Measurements from ENCODE around the gene DLX6. TPM values are rescaled to one million over a fixed set of nuclear protein-coding genes. Genes with fewer than 3 reads are reported as not detected.

The DLX6 gene
- not detected for total RNA-seq
- long read RNA-seq, result 0 reads

DNA sequence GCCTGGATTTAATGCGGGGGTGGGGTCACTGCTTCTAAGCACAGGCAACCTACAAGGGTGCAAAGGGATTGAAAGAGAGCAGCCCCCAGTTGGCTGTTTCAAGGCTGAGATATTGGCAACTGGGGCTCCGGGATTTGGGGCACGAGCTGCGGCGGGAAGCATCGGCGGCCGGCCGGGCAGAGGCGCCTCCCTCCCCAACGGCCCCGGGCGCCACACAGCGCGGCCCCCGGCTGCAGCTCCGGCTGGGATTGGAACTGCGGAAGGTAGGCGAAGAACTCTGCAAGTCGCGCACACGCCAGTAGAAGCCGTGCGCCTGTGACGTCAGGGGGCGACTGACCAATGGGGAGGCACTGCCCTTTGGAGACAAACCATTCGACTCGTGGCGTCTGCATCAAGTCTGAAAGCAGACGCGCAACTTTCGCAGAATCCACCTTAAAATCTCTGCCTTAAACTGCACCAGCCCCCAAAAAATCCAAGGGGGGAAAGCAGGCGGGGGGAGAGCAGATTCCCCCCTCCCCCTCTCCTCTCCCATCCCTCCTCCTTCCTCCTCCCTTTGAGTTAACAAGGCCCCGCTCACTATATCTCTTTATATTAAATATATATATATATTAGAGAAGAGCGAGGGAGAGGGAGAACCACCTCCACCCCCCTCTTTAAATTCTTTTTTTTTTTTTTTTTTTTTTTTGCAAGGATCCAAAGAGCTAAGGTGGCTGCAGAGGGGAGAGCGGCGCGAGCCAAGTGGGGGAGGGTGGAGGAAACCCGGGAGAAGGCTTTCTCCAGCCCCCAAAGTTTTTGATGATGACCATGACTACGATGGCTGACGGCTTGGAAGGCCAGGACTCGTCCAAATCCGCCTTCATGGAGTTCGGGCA is at the start of gene DLX6:
Gene DLX6, plus strand, starts transcription at position 371 of the 872 bp plus-strand sequence. Its CDS starts 425 bp downstream, at position 796.
- H3K9me3 ChIP-seq, result no peaks in the 10 kb centered on the region
- peaks cover 99% of the 10 kb centered on the region for H3K27me3 ChIP-seq
- TF ChIP-seq, protein P1, sequence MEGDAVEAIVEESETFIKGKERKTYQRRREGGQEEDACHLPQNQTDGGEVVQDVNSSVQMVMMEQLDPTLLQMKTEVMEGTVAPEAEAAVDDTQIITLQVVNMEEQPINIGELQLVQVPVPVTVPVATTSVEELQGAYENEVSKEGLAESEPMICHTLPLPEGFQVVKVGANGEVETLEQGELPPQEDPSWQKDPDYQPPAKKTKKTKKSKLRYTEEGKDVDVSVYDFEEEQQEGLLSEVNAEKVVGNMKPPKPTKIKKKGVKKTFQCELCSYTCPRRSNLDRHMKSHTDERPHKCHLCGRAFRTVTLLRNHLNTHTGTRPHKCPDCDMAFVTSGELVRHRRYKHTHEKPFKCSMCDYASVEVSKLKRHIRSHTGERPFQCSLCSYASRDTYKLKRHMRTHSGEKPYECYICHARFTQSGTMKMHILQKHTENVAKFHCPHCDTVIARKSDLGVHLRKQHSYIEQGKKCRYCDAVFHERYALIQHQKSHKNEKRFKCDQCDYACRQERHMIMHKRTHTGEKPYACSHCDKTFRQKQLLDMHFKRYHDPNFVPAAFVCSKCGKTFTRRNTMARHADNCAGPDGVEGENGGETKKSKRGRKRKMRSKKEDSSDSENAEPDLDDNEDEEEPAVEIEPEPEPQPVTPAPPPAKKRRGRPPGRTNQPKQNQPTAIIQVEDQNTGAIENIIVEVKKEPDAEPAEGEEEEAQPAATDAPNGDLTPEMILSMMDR (IDR thresholded peaks at IDR 0.05), result no peak
- H3K27ac ChIP-seq, result no peak within 1 kb of the TSS
- H3K4me1 ChIP-seq, result peaks cover 12% of the 10 kb centered on the region
- intact Hi-C loops (cut with DNase I), result no loop called here
- H3K4me3 ChIP-seq, result peak within 1 kb of the TSS; percentile 8
- no peak for DNase-seq
- ATAC-seq, result peak; percentile 11
- no peaks in the 10 kb centered on the region for H3K36me3 ChIP-seq

DNA sequence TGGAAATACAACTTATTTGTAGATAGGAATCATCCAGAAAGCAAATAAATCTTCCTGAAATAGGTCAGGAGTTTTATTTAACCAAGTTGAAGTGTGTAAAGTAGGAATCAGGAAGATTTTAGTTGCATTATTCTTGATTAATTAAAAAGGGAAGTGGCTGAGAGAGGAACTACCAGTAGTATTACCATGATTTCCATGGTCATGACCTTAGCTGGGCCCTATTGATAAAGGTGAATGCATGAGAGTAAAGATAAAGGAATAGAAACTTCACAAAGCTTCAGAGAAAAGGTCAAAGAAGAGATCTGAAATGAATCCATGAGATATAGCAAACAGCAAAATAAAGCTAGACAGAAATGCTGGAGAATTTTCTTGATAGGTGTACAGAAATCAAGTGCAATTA is 46.2 kb upstream of the DLX6 start:
- intact Hi-C loops (cut with DNase I), result no loop called here
- no peak overlapping the region for H3K4me3 ChIP-seq
- no peaks in the 10 kb centered on the region for H3K27me3 ChIP-seq
- no peaks in the 10 kb centered on the region for H3K4me1 ChIP-seq
- ATAC-seq (no peak), DNase-seq (no peak)
- TF ChIP-seq, protein P1 (IDR thresholded peaks at IDR 0.05), result no peak
- H3K9me3 ChIP-seq, result no peaks in the 10 kb centered on the region
- H3K36me3 ChIP-seq, result no peaks in the 10 kb centered on the region
- no peak overlapping the region for H3K27ac ChIP-seq

DNA sequence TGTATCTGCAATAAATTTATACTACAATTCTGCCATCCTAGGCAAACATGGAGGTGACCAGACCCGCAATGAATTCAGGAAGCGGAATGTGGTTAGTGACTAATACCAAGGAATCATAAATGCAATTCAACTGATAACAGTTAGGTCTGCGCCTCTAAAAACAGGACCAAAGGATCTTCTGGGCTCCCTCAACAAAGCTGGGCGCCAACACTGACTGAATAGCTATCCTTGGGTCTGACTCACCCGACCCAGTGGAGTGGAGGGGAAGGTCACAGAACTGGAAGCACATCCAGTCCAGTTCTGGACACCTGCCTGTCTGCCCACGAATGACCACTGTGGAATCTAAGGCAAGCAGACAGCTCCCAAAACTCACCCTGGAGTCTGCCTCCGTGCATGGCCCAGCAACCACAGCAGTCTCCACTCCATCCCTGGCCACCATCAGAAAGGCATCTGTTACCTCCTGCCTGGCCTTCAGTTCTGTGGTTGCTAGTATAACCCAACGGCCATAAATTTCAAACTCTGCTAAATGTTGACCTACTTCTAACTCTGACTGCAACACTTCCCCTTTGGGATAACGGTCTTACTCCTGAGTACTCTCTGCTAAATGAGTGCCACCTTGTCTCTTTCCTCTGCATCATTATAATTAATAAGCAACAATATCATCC is 43.0 kb upstream of the DLX6 start:
- intact Hi-C loops (cut with DNase I), result no loop called here
- Histone ChIP-seq H3K4me3 (no peak overlapping the region), H3K9me3 (no peaks in the 10 kb centered on the region), H3K27ac (no peak overlapping the region), H3K27me3 (no peaks in the 10 kb centered on the region), H3K36me3 (no peaks in the 10 kb centered on the region), H3K4me1 (no peaks in the 10 kb centered on the region)
- ATAC-seq, result no peak
- DNase-seq, result no peak
- TF ChIP-seq, protein P1 (IDR thresholded peaks at IDR 0.05), result no peak

DNA sequence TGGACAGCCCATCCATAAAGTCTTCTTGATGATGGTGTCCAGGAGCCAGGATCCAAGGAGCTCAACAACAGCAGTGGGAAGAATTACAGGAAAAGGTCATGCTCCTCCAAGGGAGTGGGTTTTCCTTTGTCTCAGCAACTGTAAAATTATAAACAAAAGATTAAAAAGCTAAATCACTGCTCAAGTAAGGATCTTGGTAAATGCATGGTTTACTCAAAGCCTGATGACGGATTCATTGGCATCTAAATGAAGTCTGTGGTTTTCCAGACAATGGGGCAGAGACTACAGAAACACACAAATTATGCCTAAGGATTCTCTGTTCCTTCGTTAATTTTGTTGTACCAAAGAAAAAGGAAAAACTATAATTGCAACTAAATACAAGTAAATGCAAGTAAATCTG is 36.4 kb upstream of the DLX6 start:
- H3K27me3 ChIP-seq, result peaks cover 7% of the 10 kb centered on the region
- no peaks in the 10 kb centered on the region for H3K9me3 ChIP-seq
- TF ChIP-seq, protein P1 (IDR thresholded peaks at IDR 0.05), result no peak
- ATAC-seq (no peak), DNase-seq (no peak)
- H3K4me3 ChIP-seq, result no peak overlapping the region
- no peak overlapping the region for H3K27ac ChIP-seq
- intact Hi-C loops (cut with DNase I), result no loop called here
- H3K36me3 ChIP-seq, result no peaks in the 10 kb centered on the region
- no peaks in the 10 kb centered on the region for H3K4me1 ChIP-seq

DNA sequence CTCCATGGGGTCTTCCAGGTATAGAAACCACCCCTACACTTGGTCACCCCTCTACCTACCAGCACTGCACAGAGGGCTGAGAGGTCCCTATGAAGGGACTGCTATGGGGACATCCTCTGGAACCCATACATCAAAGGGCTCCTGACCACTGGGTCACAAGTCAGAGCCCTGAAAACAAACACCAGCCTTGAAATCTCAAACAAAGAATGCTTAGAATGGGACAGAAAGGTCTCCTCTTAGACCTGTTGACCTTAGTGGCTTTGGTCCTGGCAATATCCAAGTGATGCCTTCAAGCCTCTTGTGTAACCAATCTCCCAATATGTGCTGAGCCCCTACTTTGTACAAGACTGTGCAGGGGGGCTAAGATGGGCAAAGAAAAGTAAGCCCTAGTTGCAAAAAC is 34.6 kb upstream of the DLX6 start:
- Histone ChIP-seq H3K4me1 (no peaks in the 10 kb centered on the region), H3K27me3 (peaks cover 7% of the 10 kb centered on the region), H3K9me3 (no peaks in the 10 kb centered on the region), H3K27ac (no peak overlapping the region), H3K4me3 (no peak overlapping the region), H3K36me3 (no peaks in the 10 kb centered on the region)
- TF ChIP-seq, protein P1 (IDR thresholded peaks at IDR 0.05), result no peak
- DNase-seq (no peak), ATAC-seq (peak; percentile 16)
- intact Hi-C loops (cut with DNase I), result no loop called here

All from upper lobe of right lung (tissue), 1 donor.